HG02840 (cell line): ENCODE measurements around the gene COQ4.

Experiments
- ATAC-seq: cut with Tn5 transposase; IDR thresholded peaks from one replicate; pipeline ENCODE4 v1.9.1; 2021; ENCODE audit warnings: mild to moderate bottlenecking, moderate library complexity, moderate number of reproducible peaks; ENCODE audit not compliant: unreplicated experiment, low FRiP score

COQ4 gene

GRCh38 chr9:128370752-128371629 is 48.4 kb downstream of the COQ4 start, which contains the start of gene URM1:
TSS of gene URM1 (plus strand) at chr9:128371374. CDS start at chr9:128371381, 7 bp downstream.
- ATAC-seq = peak; percentile 92

GRCh38 chr9:128371630-128372117 is 49.0 kb downstream of the COQ4 start:
- ATAC-seq = no peak

- ATAC-seq = no peak
Observed at GRCh38 chr9:128372188-128372641, 49.6 kb downstream of the COQ4 start.

- ATAC-seq = no peak
Observed at GRCh38 chr9:128372784-128373183, 50.1 kb downstream of the COQ4 start.

GRCh38 chr9:128374221-128374675 is 51.6 kb downstream of the COQ4 start:
- ATAC-seq = no peak

GRCh38 chr9:128375865-128376264 is 53.2 kb downstream of the COQ4 start:
- no peak for ATAC-seq

- no peak for ATAC-seq
Observed at GRCh38 chr9:128382261-128382660, 59.6 kb downstream of the COQ4 start.

- ATAC-seq = no peak
Observed at GRCh38 chr9:128383007-128383753, 60.5 kb downstream of the COQ4 start.
